GM12865 (cell line): ENCODE data around the gene ZCCHC4.

Experiments
- DNase-seq: peaks from one replicate; pipeline ENCODE4 v3.0.0; 2010; ENCODE audit warnings: low read depth
- H3K4me3 ChIP-seq: 2 replicates; pipeline ENCODE4 v1.5.1; 2011; ENCODE audit warnings: mild to moderate bottlenecking, low read depth, low read length, control low read depth
- TF ChIP-seq, protein P1 (sequence below): IDR thresholded peaks from 2 replicates; pipeline ENCODE4 v1.5.1; 2011; ENCODE audit warnings: low read length, control low read depth, low read depth, inconsistent platforms; ENCODE audit not compliant: insufficient read depth; ENCODE audit errors: missing control alignments

The ZCCHC4 gene

DNA sequence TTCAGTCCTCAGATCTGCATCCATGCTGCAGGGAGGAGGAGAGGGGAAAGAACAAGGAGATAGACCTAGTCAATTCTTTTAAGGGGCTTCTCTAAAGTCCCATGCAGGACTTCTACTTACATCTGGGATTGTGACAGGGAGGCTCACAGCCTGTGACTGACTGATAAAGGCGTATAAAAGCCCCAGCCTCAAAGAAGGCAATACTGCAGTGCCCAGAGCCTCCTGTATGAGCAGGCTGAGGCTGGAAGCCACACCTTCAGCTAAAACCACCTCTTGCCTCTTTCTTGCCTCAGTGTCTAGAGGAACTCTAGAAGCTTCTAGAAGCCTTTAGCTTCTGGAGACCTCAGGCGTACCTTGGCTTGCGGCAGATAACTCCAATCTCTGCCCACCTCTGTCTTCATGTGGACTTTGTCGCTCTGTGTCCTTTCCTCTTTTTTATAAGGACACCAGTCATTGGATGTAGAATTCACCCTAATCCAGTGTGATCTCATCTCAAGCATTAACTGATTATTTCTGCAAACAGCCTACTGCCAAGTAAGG, 6.0 kb upstream of the ZCCHC4 start:
- H3K4me3 ChIP-seq: no peak overlapping the region
- TF ChIP-seq, protein P1, sequence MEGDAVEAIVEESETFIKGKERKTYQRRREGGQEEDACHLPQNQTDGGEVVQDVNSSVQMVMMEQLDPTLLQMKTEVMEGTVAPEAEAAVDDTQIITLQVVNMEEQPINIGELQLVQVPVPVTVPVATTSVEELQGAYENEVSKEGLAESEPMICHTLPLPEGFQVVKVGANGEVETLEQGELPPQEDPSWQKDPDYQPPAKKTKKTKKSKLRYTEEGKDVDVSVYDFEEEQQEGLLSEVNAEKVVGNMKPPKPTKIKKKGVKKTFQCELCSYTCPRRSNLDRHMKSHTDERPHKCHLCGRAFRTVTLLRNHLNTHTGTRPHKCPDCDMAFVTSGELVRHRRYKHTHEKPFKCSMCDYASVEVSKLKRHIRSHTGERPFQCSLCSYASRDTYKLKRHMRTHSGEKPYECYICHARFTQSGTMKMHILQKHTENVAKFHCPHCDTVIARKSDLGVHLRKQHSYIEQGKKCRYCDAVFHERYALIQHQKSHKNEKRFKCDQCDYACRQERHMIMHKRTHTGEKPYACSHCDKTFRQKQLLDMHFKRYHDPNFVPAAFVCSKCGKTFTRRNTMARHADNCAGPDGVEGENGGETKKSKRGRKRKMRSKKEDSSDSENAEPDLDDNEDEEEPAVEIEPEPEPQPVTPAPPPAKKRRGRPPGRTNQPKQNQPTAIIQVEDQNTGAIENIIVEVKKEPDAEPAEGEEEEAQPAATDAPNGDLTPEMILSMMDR: no peak
- DNase-seq: no peak

DNA sequence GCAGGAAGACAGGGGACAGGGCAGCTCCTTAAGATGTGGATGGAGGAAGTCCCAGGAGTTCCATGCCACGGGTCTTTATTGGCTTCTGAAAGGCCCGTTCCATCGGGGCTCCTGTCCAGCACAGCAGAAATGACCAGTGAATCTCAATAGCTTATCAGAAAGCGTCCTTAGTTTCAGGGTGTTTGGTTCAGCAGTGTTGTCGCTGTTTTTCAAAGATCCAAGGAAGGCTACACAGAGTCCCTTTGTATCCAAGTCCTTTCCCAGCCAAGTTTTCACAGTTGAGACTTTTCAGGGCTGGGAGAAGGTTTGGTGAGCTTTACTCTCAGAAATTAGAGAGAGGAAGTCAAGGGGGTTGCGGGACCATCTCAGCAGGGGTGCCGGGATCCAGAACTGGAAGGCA, 5.0 kb upstream of the ZCCHC4 start:
- DNase-seq: no peak
- TF ChIP-seq, protein P1: no peak
- H3K4me3 ChIP-seq: no peak overlapping the region

DNA sequence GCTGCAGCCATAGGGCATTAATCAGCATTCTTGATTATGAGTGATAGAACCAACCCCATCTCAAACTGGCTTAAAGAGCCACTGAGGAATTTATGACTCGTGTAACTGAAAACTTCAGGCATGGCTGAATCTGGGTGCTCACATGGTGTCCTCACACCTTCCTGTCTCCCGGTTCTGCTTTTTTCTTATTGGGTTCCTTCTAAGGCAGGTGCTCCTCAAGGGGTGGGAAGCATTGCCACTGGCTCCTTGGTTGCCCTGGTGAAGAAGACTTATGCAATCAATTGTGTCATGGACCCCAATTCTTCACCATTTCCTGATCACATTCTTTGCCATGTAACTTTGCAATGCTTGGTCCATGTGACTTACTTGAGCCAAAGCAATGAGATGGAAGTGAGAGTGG, 4.3 kb upstream of the ZCCHC4 start:
- TF ChIP-seq, protein P1: no peak
- no peak overlapping the region for H3K4me3 ChIP-seq
- peak; percentile 25 for DNase-seq

DNA sequence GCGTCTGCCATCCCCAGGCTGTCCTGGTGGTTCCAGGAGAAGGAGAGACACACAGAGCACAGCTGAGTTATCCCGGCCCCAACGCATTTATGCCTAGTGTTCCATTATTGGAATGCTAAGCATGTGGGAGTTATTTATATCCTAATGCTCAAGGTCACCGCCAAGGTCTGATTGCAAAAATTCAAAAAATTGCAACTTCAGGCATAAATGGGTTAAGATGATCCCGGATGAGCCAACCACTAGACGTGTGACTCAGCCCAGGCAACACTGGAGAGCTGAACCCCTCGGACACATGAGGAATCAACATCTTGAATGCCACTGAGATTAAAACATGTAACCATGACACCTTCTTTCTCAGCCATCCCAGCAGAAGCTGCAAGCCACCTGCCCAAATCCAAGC, 3.8 kb upstream of the ZCCHC4 start:
- TF ChIP-seq, protein P1: no peak
- no peak overlapping the region for H3K4me3 ChIP-seq
- no peak for DNase-seq

DNA sequence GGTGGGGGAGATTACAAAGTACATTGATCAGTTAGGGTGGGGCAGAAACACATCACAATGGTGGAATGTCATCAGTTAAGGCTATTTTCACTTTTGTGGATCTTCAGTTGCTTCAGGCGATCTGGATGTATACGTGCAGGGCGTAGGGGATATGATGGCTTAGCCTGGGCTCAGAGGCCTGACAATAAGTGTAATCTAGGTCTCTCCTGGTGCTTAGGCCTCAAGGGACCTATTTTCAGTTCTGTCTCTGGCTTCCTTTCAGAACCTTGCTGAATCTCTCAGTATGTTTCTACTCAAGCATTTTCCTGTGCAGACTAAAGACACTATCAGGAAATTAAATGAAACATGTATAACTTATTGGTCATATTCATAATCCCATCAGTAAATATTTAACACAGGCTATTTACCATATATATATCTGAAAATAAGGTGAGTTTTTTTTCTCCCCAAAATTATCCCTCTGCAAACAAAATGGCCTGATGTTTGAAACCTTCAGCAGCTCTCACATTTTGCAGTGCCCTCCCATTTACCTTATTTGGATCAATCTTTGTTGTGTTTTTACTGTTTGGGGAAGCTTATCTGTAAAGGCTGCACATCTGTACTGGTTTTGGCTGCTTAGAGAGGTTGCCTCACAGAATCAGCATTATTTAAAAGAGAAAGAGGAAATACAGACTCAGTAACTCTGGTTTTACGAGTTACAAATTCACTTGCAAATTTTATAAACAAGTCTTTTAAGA, 2.3 kb upstream of the ZCCHC4 start:
- H3K4me3 ChIP-seq: peak overlapping the region; percentile 47
- peak; percentile 81 for DNase-seq
- TF ChIP-seq, protein P1: no peak

DNA sequence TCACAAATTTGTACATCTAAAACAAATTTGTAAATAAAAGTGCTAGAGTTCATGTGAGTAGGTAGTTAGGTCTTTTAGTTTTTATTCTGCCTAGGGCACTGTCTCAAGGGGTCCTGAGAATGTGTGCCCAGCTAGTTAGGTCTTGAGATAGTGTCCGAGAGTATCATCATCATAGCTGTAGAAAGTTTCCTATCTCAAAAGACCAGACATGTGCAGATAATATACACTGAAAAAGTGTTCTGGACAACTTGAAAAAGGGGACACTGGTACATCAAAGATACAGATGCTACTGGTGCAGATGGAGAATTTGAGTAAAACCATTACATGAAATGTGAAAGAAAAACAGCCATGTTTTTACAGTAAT, 1.8 kb upstream of the ZCCHC4 start:
- TF ChIP-seq, protein P1: no peak
- H3K4me3 ChIP-seq: peak overlapping the region; percentile 47
- DNase-seq: peak; percentile 43
